KBM-7 (cell line): ENCODE data around the gene CYLC1.

ENCODE experiments used
- DNase-seq: peaks from one replicate; pipeline ENCODE4 v3.0.0-alpha.2; 2015
- in situ Hi-C: fragments of 300-500 bp; cut with MboI; formaldehyde crosslinking; loops from 2 replicates; pipeline ENCODE4 v1.14.3; 2020; ENCODE audit warnings: low sequenced_read_pairs, low pct_unique_long_range_greater_than_20kb, mixed read lengths

CYLC1 gene, protein sequence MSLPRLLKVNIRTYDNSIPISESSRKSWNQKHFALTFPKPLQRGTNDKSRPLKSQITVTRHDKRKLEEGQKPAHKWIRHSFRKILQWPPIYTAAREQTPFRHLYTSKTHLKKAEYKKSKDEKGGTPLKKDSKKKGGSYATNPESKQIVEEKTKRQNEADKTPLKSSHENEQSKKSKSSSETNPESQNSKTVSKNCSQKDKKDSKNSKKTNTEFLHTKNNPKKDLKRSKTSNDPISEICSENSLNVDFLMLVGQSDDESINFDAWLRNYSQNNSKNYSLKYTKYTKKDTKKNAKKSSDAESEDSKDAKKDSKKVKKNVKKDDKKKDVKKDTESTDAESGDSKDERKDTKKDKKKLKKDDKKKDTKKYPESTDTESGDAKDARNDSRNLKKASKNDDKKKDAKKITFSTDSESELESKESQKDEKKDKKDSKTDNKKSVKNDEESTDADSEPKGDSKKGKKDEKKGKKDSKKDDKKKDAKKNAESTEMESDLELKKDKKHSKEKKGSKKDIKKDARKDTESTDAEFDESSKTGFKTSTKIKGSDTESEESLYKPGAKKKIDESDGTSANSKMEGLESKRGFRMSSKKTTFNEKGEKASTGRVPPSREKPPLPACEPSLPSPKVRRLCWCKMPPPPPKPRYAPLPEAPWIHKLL

DNA sequence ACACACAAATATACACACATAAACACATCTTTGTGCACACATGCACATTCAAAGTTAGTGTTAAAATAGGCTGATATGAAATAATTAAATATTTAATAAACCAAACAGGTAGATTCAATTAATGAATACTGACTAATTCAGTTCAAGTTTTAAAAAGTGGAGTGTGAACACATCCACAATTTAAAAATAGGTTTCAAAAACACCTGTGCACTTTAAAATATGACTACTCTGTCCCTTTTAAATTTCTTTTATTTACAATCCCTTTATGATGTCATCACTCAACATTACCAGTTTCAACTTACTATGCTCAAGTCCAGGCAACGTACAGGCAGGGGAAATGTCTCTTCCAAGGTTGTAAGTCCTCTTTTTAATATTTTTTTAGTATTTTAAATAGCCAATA is at the start of gene CYLC1:
Gene CYLC1, plus strand, starts transcription at position 301 of the 400 bp plus-strand sequence. Its CDS starts 37 bp downstream, at position 338.
- no peak for DNase-seq
- in situ Hi-C loops: no loop called here

DNA sequence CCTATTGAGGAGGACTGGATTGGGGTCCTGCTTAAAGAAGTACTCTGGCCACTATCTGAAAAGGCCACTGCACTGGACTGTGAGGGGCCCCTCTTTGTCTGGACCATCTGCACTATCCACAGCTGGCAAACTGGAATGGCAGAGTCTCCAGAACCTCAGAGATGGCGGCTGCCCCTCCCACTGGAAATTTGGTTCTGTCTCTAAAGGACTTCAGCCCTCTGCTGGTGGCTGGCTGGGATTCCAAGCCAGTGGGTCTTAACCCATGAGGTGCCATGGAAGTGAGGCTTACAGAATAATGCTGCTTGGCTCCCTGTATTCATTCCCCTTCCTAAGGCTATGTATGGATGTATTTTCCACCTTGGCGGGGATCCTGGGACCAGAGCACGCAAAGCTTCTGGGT is 41.6 kb upstream of the CYLC1 start:
- no peak for DNase-seq
- in situ Hi-C loops: no loop called here

DNA sequence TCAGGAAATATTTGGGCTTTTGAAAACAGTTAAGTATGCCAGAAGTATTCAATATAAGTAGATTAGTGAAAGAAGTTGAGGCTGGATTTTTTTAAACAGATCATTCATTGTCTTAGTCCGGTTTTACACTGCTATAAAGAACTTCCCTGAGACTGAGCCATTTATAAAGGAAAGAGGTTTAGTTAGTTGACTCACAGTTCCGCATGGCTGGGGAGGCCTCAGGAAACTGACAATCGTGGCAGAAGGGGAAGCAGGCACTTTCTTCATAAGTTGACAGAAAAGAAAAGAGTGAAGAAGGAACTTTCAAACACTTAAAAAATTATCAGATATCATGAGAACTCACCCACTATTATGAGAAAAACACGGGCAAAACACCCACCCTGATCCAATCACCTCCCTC is 31.1 kb upstream of the CYLC1 start:
- DNase-seq: peak; percentile 75
- in situ Hi-C loops: no loop called here

DNA sequence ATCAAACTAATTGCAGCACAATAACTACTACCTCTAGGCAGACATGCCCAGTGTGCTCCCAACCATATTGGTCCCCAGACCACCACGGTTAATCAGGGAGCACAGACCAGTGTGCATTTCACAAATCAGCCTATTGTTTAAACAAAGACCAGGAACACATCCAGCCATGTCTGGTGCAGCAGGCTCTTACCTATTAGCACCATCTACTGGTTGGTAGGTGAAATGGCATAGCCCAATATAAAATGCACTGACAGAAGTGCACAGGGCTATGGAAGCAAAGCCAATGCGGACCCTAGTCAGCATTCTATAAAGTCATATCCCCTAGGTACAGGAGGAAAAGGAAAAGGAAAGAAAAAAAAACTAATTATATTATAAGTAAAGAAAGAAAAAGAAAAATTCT is 15.5 kb upstream of the CYLC1 start:
- in situ Hi-C loops: no loop called here
- peak; percentile 53 for DNase-seq

DNA sequence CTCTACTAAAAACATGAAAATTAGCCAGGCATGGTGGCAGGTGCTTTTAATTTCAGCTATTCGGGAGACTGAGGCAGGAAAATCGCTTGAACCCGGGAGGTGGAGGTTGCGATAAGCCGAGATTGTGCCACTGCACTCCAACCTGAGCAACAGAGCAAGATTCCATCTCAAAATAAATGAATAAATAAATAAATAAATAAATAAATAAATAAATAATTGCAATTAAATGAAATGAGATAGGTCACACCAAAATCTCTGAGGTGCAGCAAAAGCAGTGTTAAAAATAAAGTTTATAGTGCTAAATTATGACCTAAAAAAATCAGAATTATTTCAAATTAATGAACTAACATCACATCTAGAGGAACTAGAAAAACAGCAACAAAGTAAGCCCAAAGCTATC is 13.6 kb upstream of the CYLC1 start:
- DNase-seq: no peak
- in situ Hi-C loops: no loop called here

DNA sequence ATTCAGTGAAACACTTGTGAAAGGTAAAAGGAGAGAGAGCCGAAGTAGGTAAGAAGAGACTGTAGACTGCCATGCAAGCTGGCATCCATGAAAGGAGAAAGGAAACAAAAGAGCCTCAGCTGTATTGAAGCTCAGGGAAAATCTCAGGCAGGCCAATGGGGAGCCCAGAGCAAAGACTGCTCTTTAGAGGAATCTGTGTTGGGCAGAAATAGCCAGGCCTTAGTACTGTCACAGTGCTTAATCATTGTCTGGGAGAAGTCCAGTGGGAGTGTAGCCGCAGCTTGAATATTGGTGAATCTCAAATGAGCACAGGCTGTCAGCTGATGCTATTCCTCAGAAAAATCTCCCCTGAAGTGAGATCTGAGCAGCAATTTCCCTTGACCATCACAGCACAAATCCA is 27.6 kb downstream of the CYLC1 start:
- DNase-seq: no peak
- in situ Hi-C loops: no loop called here

DNA sequence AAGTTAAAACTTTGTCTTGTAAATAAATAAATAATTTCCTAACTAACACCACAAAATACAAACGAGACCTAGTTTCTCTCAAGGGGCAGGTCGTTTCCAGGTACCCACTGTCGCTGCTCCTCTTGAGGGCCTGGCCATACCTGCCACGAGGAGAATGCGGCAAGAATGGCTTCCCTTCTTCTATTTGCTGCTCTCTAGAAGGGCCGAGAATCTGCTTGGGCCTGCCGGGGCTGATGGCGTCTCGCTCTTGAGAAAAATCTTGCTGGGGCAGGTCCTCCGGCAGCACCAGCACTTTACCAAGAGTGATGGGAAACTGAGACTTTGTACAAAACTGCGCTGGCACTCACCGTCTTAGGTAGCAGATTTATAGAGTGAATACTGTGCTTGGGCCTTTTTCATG is 31.5 kb downstream of the CYLC1 start:
- in situ Hi-C loops: no loop called here
- no peak for DNase-seq

DNA sequence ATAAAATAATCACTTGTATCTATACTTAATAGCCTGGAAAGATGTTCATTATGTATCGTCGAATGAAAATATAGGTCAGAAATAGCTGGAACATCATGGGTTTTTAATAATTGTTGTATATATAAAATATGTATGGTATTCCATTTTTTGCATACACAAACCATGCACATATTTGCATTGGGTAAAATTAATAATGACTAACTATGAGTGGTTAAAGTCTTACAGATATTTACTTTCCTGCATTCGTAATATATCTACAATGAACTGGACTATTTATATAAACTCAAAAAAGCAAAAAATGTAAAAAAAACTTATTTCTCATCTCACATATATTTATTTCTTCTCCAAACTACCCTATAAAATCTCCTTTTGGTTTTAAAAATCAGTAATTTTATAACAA is 46.0 kb downstream of the CYLC1 start:
- in situ Hi-C loops: no loop called here
- DNase-seq: no peak

DNA sequence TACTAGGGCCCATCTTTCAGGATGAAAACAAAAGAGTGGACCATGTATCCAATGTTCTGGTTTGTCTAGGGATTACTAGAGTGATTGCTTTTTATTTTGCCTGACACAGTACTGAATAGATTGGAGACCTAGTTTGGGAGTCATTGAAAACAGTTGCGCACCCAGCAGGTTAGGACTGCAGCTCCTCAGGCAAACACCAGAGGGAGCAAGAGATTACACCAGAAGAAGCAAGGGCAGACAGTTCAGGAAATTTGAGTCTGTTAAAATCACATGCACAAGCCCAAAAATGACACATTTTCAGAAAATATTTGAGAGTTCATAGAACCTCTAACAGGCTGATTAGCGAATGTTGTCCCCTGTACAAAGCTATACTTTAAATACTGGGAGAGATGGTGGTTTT is 55.6 kb downstream of the CYLC1 start:
- in situ Hi-C loops: no loop called here
- DNase-seq: peak; percentile 45

DNA sequence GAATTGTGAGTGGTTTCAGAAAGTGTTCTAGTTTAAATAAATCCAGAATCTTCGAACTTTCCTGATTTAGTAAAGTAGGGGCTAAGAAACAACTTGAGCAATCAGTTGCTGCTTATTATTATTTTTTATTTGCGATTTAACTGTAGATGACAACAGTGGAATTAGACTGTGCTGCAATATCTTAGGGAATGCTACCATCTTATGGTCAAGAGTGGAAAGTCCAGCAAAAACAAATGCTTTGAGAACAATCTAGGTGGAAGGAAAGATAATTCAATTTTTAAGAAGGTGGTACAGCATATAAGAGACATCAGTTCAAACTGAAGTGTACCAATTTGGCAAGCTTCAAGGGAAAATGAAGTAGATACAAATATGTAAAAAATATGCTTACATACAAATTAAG is 73.3 kb downstream of the CYLC1 start:
- in situ Hi-C loops: no loop called here
- peak; percentile 1 for DNase-seq
